AG04449 (cell line): ENCODE measurements around the gene SLC43A3.
"Not testable (repeated sequence)": the region's sequence is repeated elsewhere in the genome, so short reads cannot be mapped to it uniquely, and the experiment has no call there.

Experiments
- CTCF ChIA-PET: fragments of 350-600 bp; formaldehyde crosslinking; extraction: SDS; loops from one replicate; lab custom pipeline; 2021; ENCODE audit warnings: antibody characterized with exemption; lab: Yijun Ruan, JAX
- POLR2A ChIA-PET: fragments of 400-600, 350-600 bp; formaldehyde crosslinking; extraction: SDS; loops from one replicate; lab custom pipeline; 2020; ENCODE audit warnings: antibody characterized with exemption, inconsistent platforms; lab: Yijun Ruan, JAX
- DNase-seq: peaks from one replicate; pipeline ENCODE4 v3.0.0-alpha.2; 2010; ENCODE audit warnings: low read depth, low spot score
- H3K4me3 ChIP-seq: 2 replicates; pipeline ENCODE4 v1.5.1; 2011; ENCODE audit warnings: low read depth, mild to moderate bottlenecking, control low read depth, low read length
- TF ChIP-seq, protein P1 (sequence below): IDR thresholded peaks from one replicate; pipeline ENCODE4 v1.5.1; 2011; ENCODE audit warnings: mild to moderate bottlenecking, moderate library complexity, low read length, control low read depth, inconsistent platforms; ENCODE audit not compliant: insufficient read depth; ENCODE audit errors: missing control alignments

Gene SLC43A3

DNA sequence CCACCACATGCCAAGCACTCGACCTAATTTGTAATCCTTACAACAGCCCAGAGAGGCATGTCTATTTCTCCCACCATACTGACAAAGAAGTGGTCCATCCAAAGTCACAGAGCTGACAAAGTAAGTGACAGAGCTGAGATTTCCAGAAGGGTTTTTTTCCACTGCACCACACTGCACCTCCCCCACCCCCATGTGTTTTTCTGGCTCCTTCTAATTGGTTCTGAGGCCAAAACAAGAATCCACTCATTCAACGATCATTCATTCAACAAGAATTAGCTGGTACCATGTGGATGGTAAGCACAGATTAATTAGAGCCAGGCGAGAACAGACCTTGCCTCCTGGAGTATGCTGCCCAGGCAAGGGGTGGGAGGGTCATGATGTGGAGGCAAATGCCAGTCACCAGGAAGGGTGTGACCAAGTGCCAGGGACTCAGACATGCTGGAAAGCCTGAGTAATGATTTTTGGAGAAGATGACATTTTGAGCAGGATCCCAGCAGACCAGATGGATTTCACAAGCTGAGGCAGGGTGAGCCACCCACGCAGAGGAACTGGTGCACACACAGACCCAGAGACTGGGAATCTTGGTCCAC is 21.6 kb downstream of the SLC43A3 start:
- TF ChIP-seq, protein P1, sequence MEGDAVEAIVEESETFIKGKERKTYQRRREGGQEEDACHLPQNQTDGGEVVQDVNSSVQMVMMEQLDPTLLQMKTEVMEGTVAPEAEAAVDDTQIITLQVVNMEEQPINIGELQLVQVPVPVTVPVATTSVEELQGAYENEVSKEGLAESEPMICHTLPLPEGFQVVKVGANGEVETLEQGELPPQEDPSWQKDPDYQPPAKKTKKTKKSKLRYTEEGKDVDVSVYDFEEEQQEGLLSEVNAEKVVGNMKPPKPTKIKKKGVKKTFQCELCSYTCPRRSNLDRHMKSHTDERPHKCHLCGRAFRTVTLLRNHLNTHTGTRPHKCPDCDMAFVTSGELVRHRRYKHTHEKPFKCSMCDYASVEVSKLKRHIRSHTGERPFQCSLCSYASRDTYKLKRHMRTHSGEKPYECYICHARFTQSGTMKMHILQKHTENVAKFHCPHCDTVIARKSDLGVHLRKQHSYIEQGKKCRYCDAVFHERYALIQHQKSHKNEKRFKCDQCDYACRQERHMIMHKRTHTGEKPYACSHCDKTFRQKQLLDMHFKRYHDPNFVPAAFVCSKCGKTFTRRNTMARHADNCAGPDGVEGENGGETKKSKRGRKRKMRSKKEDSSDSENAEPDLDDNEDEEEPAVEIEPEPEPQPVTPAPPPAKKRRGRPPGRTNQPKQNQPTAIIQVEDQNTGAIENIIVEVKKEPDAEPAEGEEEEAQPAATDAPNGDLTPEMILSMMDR = no peak
- DNase-seq = no peak
- ChIA-PET POLR2A (no interaction called here), CTCF (interaction anchor here (1.3 kb wide), 1 partner anchor 54 kb away, joined by 3 read pairs; no protein-coding TSS in a partner anchor)
- H3K4me3 ChIP-seq = no peak overlapping the region

DNA sequence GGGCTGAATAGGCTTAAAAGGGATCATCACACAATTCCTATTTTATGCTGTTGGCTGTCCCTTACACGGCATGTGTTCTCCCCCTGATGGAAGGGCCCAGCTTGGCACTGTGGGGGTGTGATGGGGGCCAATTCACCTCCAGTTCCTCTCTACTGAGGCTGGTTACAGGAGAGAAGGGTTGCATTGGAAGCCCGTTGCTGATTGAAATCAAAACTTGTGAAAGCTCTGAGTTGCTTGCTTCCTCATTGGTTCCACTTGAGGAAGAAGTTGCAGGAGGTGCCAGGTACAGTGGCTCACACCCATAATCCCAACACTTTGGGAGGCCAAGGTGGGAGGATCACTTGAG is 23.1 kb downstream of the SLC43A3 start:
- ChIA-PET CTCF (no interaction called here), POLR2A (no interaction called here)
- H3K4me3 ChIP-seq = no peak overlapping the region
- TF ChIP-seq, protein P1 = no peak
- DNase-seq = no peak

DNA sequence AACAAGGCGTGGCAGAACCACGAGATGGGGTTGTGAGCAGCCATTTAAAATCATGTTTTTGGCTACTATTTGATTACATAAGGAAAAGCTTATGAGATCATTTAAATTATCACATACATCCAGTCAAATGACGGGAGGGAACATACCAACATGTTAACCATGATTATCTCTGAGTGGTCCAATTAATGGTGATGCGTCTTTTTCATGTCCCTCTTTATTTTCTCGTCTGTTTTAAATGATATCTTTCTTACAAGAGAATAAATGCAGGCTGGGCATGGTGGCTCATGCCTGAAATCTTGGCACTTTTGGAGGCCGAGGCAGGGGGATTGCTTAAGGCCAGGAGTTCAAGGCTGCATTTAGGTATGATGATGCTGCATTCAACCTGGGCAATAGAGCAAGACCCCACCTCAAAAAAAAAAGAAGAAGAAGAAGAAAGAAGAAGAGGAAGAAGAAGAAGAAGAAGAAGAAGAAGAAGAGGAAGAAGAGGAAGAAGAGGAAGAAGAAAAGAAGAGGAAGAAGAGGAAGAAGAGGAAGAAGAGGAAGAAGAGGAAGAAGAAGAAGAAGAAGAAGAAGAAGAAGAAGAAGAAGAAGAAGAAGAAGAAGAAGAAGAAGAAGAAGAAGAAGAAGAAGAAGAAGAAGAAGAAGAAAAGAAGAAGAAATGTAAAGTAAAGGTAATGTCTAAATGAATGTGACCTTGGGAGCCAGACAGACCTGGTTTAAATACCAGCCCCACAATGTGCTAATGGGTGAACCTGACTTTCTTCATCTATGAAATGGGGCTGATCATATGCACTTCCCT is 23.7 kb downstream of the SLC43A3 start:
- H3K4me3 ChIP-seq, DNase-seq, POLR2A ChIA-PET: not testable (repeated sequence)
- CTCF ChIA-PET = interaction anchor here (1.3 kb wide), 1 partner anchor 78 kb away, joined by 4 read pairs; no protein-coding TSS in a partner anchor

DNA sequence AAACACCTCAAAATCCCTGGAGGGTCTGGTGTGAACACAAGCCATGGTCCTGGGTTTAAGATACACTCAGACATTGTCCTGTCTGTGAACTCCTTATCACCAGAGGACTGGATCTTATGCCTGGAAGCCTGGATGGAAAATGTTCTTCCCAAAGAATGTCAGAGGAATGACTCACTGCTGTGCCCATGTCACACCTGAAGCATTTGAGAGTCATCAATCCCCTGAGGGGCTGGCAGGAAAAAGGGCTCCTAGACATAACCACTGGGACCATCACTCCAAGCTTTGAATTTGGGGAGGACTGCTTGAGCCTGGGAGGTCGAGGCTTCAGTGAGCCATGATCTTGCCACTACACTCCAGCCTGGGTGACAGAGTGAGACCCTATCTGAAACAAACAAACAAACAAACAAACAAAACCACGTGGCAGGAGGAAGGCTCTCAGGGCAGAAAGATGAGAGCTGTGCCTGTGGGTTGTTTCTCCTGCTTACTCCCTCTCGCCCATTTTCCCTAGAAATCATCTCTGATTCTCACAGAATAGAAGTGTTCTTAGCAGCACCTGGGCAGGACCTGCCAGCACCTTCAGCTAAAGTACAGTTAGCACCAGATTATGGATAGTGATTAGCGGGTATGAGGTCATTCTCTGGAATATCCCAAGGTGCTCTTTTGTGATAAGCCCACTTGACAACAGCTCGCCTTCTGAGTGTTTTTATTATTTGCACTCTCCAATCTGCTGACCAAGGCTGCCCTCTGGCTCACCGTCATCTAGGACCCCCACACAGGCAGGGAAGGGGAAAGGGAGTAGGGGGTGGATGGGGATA is 24.5 kb downstream of the SLC43A3 start:
- ChIA-PET POLR2A (no interaction called here), CTCF (interaction anchor here (0.6 to 1.3 kb wide), 2 partner anchors 78 to 542 kb away, joined by 3 to 4 read pairs; no protein-coding TSS in a partner anchor)
- DNase-seq = no peak
- TF ChIP-seq, protein P1 = no peak
- no peak overlapping the region for H3K4me3 ChIP-seq

DNA sequence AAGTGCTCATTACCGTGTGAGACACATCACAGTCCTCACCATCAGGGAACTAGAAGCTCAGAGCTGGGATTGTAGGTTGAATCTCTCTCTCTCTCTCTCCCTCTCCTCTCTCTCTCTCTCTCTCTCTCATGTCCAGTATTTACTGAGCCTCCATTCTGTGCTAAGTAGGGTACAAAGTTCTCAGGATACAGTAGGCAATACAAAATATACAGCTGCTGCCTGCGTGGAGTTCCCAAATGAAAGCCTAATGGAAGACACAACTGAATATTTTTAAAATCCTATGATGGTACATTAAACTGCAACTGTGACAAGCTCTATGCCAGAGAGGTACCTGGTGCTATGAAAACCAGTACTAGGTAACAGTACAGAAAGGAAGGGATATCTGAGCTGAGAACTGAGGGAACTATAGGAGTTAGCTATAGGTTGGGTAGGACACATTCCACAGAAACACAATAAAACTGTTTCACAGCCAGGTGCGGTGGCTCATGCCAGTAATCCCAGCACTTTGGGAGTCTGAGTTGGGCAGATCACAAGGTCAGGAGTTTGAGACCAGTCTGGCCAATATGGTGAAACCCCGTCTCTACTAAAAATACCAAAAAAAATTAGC is 26.8 kb downstream of the SLC43A3 start:
- H3K4me3 ChIP-seq = no peak overlapping the region
- TF ChIP-seq, protein P1 = no peak
- ChIA-PET POLR2A (interaction anchor here (0.5 kb wide), 1 partner anchor 66 kb away, joined by 3 read pairs; no protein-coding TSS in a partner anchor), CTCF (interaction anchor here (1.1 to 1.7 kb wide), 2 partner anchors 58 to 126 kb away, joined by 3 to 5 read pairs; no protein-coding TSS in a partner anchor)
- DNase-seq = no peak

DNA sequence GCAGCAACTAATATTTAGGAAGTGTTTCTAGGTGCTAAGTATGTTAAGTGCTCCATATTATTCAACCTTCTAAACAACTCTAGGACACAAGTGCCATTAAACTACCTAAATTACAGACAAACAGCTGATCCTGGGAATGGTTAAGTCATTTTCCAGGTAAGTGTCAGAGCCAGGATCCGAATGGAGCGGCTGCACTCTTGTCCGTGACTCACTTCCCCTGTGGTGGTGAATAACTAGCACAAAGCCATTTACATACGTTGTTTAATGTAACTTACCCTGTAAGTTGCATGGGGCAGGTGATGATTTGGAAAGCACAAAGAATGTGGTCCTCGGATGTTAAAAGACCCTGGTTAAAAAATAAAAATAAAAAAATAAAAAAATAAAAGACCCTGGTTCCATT is 27.7 kb downstream of the SLC43A3 start:
- CTCF ChIA-PET = interaction anchor here (0.9 to 1.7 kb wide), 2 partner anchors 59 to 127 kb away, joined by 3 to 5 read pairs; no protein-coding TSS in a partner anchor
- POLR2A ChIA-PET = no interaction called here

More for the DNA sequence above, 27.7 kb downstream of the SLC43A3 start:
- DNase-seq = no peak
- H3K4me3 ChIP-seq = no peak overlapping the region
- TF ChIP-seq, protein P1 = no peak
